Measurements from ENCODE around the gene FAM114A1.

The FAM114A1 gene

DNA sequence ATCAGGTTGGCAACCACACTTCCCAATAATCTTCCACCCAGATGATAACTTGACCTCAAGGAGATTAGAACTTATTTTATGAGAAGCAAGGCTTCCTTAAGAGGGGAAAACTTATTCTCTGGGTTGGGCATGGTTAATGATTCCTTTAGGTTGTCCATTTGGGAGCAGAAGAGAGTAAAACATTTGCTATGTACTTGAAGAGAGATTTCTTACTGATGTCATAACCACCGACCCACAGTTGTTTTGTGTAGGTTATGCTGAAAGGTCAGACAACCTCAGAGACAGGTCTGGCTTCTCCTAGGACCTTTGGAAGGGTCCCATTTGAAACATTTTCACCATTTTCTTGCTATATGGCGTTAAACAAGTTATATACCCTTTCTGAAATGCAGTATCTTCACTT lies 56.1 kb downstream of the FAM114A1 start:
- TF ChIP-seq POLR2AphosphoS5 (IDR thresholded peaks at IDR 0.05; ENCODE audit: low read depth) (no peak), SPI1 (IDR thresholded peaks at IDR 0.05; ENCODE audit: borderline replicate concordance, low read depth) (no peak), GABPA (IDR thresholded peaks at IDR 0.05; ENCODE audit: low read depth) (no peak)
- TF ChIP-seq, protein P1, sequence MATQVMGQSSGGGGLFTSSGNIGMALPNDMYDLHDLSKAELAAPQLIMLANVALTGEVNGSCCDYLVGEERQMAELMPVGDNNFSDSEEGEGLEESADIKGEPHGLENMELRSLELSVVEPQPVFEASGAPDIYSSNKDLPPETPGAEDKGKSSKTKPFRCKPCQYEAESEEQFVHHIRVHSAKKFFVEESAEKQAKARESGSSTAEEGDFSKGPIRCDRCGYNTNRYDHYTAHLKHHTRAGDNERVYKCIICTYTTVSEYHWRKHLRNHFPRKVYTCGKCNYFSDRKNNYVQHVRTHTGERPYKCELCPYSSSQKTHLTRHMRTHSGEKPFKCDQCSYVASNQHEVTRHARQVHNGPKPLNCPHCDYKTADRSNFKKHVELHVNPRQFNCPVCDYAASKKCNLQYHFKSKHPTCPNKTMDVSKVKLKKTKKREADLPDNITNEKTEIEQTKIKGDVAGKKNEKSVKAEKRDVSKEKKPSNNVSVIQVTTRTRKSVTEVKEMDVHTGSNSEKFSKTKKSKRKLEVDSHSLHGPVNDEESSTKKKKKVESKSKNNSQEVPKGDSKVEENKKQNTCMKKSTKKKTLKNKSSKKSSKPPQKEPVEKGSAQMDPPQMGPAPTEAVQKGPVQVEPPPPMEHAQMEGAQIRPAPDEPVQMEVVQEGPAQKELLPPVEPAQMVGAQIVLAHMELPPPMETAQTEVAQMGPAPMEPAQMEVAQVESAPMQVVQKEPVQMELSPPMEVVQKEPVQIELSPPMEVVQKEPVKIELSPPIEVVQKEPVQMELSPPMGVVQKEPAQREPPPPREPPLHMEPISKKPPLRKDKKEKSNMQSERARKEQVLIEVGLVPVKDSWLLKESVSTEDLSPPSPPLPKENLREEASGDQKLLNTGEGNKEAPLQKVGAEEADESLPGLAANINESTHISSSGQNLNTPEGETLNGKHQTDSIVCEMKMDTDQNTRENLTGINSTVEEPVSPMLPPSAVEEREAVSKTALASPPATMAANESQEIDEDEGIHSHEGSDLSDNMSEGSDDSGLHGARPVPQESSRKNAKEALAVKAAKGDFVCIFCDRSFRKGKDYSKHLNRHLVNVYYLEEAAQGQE (IDR thresholded peaks at IDR 0.05; ENCODE audit: insufficient replicate concordance, low read depth), result no peak
- TF ChIP-seq, protein P2, sequence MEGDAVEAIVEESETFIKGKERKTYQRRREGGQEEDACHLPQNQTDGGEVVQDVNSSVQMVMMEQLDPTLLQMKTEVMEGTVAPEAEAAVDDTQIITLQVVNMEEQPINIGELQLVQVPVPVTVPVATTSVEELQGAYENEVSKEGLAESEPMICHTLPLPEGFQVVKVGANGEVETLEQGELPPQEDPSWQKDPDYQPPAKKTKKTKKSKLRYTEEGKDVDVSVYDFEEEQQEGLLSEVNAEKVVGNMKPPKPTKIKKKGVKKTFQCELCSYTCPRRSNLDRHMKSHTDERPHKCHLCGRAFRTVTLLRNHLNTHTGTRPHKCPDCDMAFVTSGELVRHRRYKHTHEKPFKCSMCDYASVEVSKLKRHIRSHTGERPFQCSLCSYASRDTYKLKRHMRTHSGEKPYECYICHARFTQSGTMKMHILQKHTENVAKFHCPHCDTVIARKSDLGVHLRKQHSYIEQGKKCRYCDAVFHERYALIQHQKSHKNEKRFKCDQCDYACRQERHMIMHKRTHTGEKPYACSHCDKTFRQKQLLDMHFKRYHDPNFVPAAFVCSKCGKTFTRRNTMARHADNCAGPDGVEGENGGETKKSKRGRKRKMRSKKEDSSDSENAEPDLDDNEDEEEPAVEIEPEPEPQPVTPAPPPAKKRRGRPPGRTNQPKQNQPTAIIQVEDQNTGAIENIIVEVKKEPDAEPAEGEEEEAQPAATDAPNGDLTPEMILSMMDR (IDR thresholded peaks at IDR 0.05; ENCODE audit: insufficient read depth, low read length), result no peak
- DNase-seq (ENCODE audit: low read depth in 1 of 2, low spot score in 1 of 2), result no peak
- Histone ChIP-seq H3K27ac (replicated peaks) (no peak overlapping the region), H3K27me3 (ENCODE audit: insufficient read depth, poor library complexity, severe bottlenecking) (no peaks in the 10 kb centered on the region), H3K4me3 (replicated peaks; ENCODE audit: insufficient read depth, low read length) (no peak overlapping the region)

DNA sequence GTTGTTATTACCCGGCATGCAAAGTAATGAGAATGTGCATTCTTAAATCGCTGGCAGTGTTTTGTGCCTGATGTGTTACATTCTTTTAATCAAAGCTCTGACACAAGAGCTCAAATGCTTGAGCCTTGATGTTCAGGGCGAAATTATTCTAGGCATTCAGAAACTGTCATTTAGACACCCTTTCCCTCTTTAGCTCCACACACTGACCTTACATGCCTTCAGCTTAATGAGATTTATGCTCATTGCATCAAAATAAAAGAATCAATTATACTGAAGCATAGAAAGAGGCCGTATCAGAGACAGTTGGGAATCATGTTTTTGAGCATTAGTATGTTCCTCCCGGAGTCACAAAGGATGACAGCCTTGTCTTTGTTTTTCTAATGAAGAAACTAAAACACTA lies 56.7 kb downstream of the FAM114A1 start:
- Histone ChIP-seq H3K4me3 (replicated peaks; ENCODE audit: insufficient read depth, low read length) (no peak overlapping the region), H3K27ac (replicated peaks) (no peak overlapping the region), H3K27me3 (ENCODE audit: insufficient read depth, poor library complexity, severe bottlenecking) (no peaks in the 10 kb centered on the region)
- TF ChIP-seq SPI1 (IDR thresholded peaks at IDR 0.05; ENCODE audit: borderline replicate concordance, low read depth), result no peak
- TF ChIP-seq, protein P1 (IDR thresholded peaks at IDR 0.05; ENCODE audit: insufficient replicate concordance, low read depth), result no peak
- TF ChIP-seq, protein P2 (IDR thresholded peaks at IDR 0.05; ENCODE audit: insufficient read depth, low read length), result no peak
- no peak for TF ChIP-seq POLR2AphosphoS5 (IDR thresholded peaks at IDR 0.05; ENCODE audit: low read depth)
- no peak for TF ChIP-seq GABPA (IDR thresholded peaks at IDR 0.05; ENCODE audit: low read depth)
- DNase-seq (ENCODE audit: low read depth in 1 of 2, low spot score in 1 of 2), result no peak

DNA sequence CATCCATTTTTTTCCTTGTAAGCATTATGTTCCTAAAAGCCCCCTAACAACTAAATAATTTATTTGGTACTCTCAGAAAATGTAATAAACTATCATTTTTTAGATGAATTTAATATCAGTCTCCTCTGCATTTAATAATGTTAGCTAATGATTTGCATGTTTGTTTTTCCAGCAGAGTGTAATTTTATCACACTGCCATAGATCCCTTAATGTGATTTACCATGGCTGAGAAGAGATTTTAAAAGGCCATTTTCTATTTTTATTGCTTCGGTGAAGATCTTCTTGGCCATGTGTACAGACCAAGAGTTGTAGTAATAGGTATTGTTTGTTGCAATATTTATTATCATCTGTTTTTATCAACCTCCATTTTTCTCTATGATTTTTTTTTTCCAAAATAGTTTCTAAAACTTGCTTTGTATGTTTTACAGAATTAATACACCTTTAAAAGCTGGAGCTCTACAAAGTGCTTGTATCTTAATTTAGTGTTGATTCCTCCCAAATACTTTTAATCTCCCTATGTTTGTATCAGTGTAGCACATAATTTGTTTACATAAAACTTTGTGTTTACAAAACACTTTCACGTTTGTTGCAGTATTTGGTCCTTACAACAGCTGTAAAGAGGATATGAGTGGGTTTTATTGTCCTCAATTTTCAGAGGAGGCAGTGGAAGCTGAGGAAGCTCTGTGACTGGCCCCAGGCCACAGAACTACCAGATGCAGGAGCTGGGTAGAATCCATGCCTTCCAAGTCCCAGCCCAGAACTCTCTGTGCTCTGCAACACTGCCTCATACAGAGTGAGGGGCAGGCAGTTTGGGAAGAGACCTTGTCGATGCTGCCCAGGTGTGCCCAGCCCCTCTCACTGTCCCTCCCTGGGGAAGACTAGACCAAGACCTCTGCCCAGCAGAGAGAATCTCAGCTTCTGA lies 58.1 kb downstream of the FAM114A1 start:
- Histone ChIP-seq H3K27me3 (ENCODE audit: insufficient read depth, poor library complexity, severe bottlenecking) (no peaks in the 10 kb centered on the region), H3K27ac (replicated peaks) (no peak overlapping the region), H3K4me3 (replicated peaks; ENCODE audit: insufficient read depth, low read length) (no peak overlapping the region)
- TF ChIP-seq SPI1 (IDR thresholded peaks at IDR 0.05; ENCODE audit: borderline replicate concordance, low read depth), result no peak
- TF ChIP-seq, protein P1 (IDR thresholded peaks at IDR 0.05; ENCODE audit: insufficient replicate concordance, low read depth), result no peak
- TF ChIP-seq POLR2AphosphoS5 (IDR thresholded peaks at IDR 0.05; ENCODE audit: low read depth), result no peak
- TF ChIP-seq, protein P2 (IDR thresholded peaks at IDR 0.05; ENCODE audit: insufficient read depth, low read length), result no peak
- TF ChIP-seq GABPA (IDR thresholded peaks at IDR 0.05; ENCODE audit: low read depth), result no peak
- no peak for DNase-seq (ENCODE audit: low read depth in 1 of 2, low spot score in 1 of 2)
